A673 (cell line): ENCODE results near the gene KCNH8. TPM values are rescaled to one million over a fixed set of nuclear protein-coding genes. Genes with fewer than 3 reads are reported as not detected.

Source experiments
- BruUV-seq: library from RNA; stranded (reverse); fragments of 400-500 nt; replicated peaks from 2 replicates; lab custom pipeline; 2021; lab: Mats Ljungman, UMichigan
- CTCF ChIA-PET: fragments of 300-600 bp; sonication (Branson Sonifier 250); formaldehyde crosslinking; loops from one replicate; lab custom pipeline; 2022; ENCODE audit warnings: antibody characterized with exemption; lab: Charles Lee
- POLR2A ChIA-PET: fragments of 300-600 bp; sonication (Branson Sonifier 250); formaldehyde crosslinking; loops from one replicate; lab custom pipeline; 2022; ENCODE audit warnings: antibody characterized with exemption; ENCODE audit not compliant: low non-redundant PET; lab: Charles Lee
- DNase-seq: peaks from one replicate; pipeline ENCODE4 v3.0.0-alpha.2; 2015; ENCODE audit warnings: low spot score
- H3K27ac ChIP-seq: fragments of 200-600 bp; sonication (generic); 2 replicates; pipeline ENCODE4 v1.5.1; 2016; ENCODE audit warnings: mixed run types, low read depth, mild to moderate bottlenecking, mixed read lengths, antibody characterized with exemption, low read length; ENCODE audit not compliant: poor library complexity, severe bottlenecking
- H3K27me3 ChIP-seq: fragments of 200-600 bp; sonication (generic); replicated peaks from 2 replicates; pipeline ENCODE4 v1.6.1; 2017; ENCODE audit warnings: mixed run types, low read depth, mild to moderate bottlenecking, mixed read lengths, antibody characterized with exemption, low read length; ENCODE audit not compliant: insufficient read depth, poor library complexity
- H3K36me3 ChIP-seq: fragments of 200-600 bp; sonication (generic); 2 replicates; pipeline ENCODE4 v1.6.1; 2016; ENCODE audit warnings: mixed run types, mild to moderate bottlenecking, mixed read lengths, antibody characterized with exemption, low read length; ENCODE audit not compliant: insufficient read depth, poor library complexity, severe bottlenecking
- H3K4me1 ChIP-seq: fragments of 200-600 bp; sonication (generic); 2 replicates; pipeline ENCODE4 v1.6.1; 2017; ENCODE audit warnings: mixed run types, mild to moderate bottlenecking, mixed read lengths, antibody characterized with exemption, low read length; ENCODE audit not compliant: insufficient read depth, poor library complexity, severe bottlenecking
- H3K4me3 ChIP-seq: fragments of 200-600 bp; sonication (generic); 2 replicates; pipeline ENCODE4 v1.5.1; 2016; ENCODE audit warnings: low read depth, mixed run types, mild to moderate bottlenecking, mixed read lengths, low read length; ENCODE audit not compliant: poor library complexity, severe bottlenecking
- H3K9me3 ChIP-seq: fragments of 200-600 bp; sonication (generic); 2 replicates; pipeline ENCODE4 v1.6.1; 2016; ENCODE audit warnings: mixed run types, low read depth, mild to moderate bottlenecking, mixed read lengths, antibody characterized with exemption, low read length; ENCODE audit not compliant: poor library complexity, severe bottlenecking
- CTCF ChIP-seq: fragments of 300-800, 200-600 bp; sonication (generic); conservative IDR thresholded peaks from 2 replicates; pipeline ENCODE4 v1.5.1; 2017; ENCODE audit warnings: low read depth, mild to moderate bottlenecking, antibody characterized with exemption, low read length, moderate library complexity, mixed read lengths
- EZH2 ChIP-seq: fragments of 200-600 bp; sonication (generic); IDR thresholded peaks from 2 replicates; pipeline ENCODE4 v1.6.1; 2017; ENCODE audit warnings: borderline replicate concordance, low read depth, mild to moderate bottlenecking, mixed read lengths, antibody characterized with exemption, low read length; ENCODE audit not compliant: poor library complexity, severe bottlenecking
- intact Hi-C: fragments of 100-400 bp; cut with micrococcal nuclease; formaldehyde crosslinking; loops from one replicate; pipeline ENCODE4 v1.10.0; 2022; ENCODE audit not compliant: unreplicated experiment
- total RNA-seq: library from RNA; stranded (reverse); gene quantifications from 2 replicates; pipeline ENCODE4 v1.2.3, GENCODE V29; 2021

The KCNH8 gene
- total RNA-seq, 1 experiment from 2014 or later: not detected

- ChIA-PET CTCF (no interaction called here), POLR2A (no interaction called here)
- Histone ChIP-seq H3K27ac (no peak overlapping the region), H3K27me3 (no peaks in the 10 kb centered on the region), H3K36me3 (no peaks in the 10 kb centered on the region), H3K4me1 (no peaks in the 10 kb centered on the region), H3K4me3 (no peak overlapping the region), H3K9me3 (peaks cover 15% of the 10 kb centered on the region)
- no TSS peak for BruUV-seq
- intact Hi-C loops: no loop called here
- no peak for DNase-seq
- TF ChIP-seq EZH2: no peak
- TF ChIP-seq CTCF: no peak
Observed at GRCh38 chr3:19107719-19108118, 40.6 kb upstream of the KCNH8 start.

- Histone ChIP-seq H3K27me3 (no peaks in the 10 kb centered on the region), H3K36me3 (no peaks in the 10 kb centered on the region), H3K27ac (no peak overlapping the region), H3K9me3 (peaks cover 10% of the 10 kb centered on the region), H3K4me1 (no peaks in the 10 kb centered on the region), H3K4me3 (no peak overlapping the region)
- POLR2A ChIA-PET: no interaction called here
- intact Hi-C loops: no loop called here
- TF ChIP-seq CTCF (no peak), EZH2 (no peak)
- CTCF ChIA-PET: no interaction called here
- BruUV-seq: no TSS peak
- no peak for DNase-seq
Observed at GRCh38 chr3:19110335-19110895, 37.9 kb upstream of the KCNH8 start.

- H3K4me3 ChIP-seq: no peak overlapping the region
- intact Hi-C loops: no loop called here
- H3K36me3 ChIP-seq: no peaks in the 10 kb centered on the region
- no TSS peak for BruUV-seq
- TF ChIP-seq EZH2 (no peak), CTCF (no peak)
- CTCF ChIA-PET: no interaction called here
- H3K4me1 ChIP-seq: no peaks in the 10 kb centered on the region
- POLR2A ChIA-PET: no interaction called here
- no peaks in the 10 kb centered on the region for H3K27me3 ChIP-seq
- no peak overlapping the region for H3K27ac ChIP-seq
- H3K9me3 ChIP-seq: peaks cover under 1% of the 10 kb centered on the region
- DNase-seq: no peak
Observed at GRCh38 chr3:19114461-19114860, 33.8 kb upstream of the KCNH8 start.
